Osteoblast (primary cell): Measurements from ENCODE around the gene AKNAD1. TPM values are rescaled to one million over a fixed set of nuclear protein-coding genes. Genes with fewer than 3 reads are reported as not detected.

ENCODE experiments used
- DNase-seq: peaks from one replicate; pipeline ENCODE4 v3.0.0; 2011; ENCODE audit warnings: low spot score, mixed read lengths; ENCODE audit not compliant: insufficient read length; ENCODE audit errors: missing footprints
- H2AFZ ChIP-seq: 2 replicates; pipeline ENCODE4 v1.6.0; 2011; ENCODE audit warnings: mild to moderate bottlenecking, low read length
- H3K27ac ChIP-seq: 2 replicates; pipeline ENCODE4 v1.5.1; 2011; ENCODE audit warnings: mild to moderate bottlenecking, low read depth, low read length, moderate library complexity
- H3K27me3 ChIP-seq: 2 replicates; pipeline ENCODE4 v1.6.0; 2012; ENCODE audit warnings: mild to moderate bottlenecking, control low read depth, inconsistent platforms, low read length, moderate library complexity; ENCODE audit not compliant: insufficient read depth
- H3K36me3 ChIP-seq: 2 replicates; pipeline ENCODE4 v1.5.1; 2011; ENCODE audit warnings: mild to moderate bottlenecking, low read length, control low read depth, moderate library complexity; ENCODE audit not compliant: insufficient read depth
- H3K4me1 ChIP-seq: 2 replicates; pipeline ENCODE4 v1.5.1; 2011; ENCODE audit warnings: mild to moderate bottlenecking, low read length, control low read depth, moderate library complexity; ENCODE audit not compliant: insufficient read depth
- H3K4me2 ChIP-seq: 2 replicates; pipeline ENCODE4 v1.6.0; 2011; ENCODE audit warnings: mild to moderate bottlenecking, low read length; ENCODE audit not compliant: insufficient read depth
- H3K4me3 ChIP-seq: fragments of 200-600 bp; sonication (generic); 3 replicates; pipeline ENCODE4 v1.5.1; 2012; ENCODE audit warnings: mild to moderate bottlenecking, low read length, inconsistent platforms; ENCODE audit not compliant: insufficient read depth
- H3K79me2 ChIP-seq: 2 replicates; pipeline ENCODE4 v1.6.0; 2012; ENCODE audit warnings: mild to moderate bottlenecking, low read length, control low read depth, inconsistent platforms; ENCODE audit not compliant: insufficient read depth
- H3K9me3 ChIP-seq: 2 replicates; pipeline ENCODE4 v1.5.1; 2011; ENCODE audit warnings: low read depth, low read length, control low read depth
- H4K20me1 ChIP-seq: 2 replicates; pipeline ENCODE4 v1.6.0; 2012; ENCODE audit warnings: mild to moderate bottlenecking, low read length, control low read depth; ENCODE audit not compliant: insufficient read depth
- CTCF ChIP-seq: IDR thresholded peaks from 2 replicates; pipeline ENCODE4 v1.5.1; 2011; ENCODE audit warnings: mild to moderate bottlenecking, low read depth, low read length, moderate library complexity; ENCODE audit errors: extremely low read depth
- total RNA-seq: library from RNA; depleted of rRNA; stranded (reverse); fragments of >200 nt; gene quantifications from 2 replicates; pipeline ENCODE4 v1.2.3, GENCODE V29; 2012

The AKNAD1 gene
- total RNA-seq, 1 donor = not detected

DNA sequence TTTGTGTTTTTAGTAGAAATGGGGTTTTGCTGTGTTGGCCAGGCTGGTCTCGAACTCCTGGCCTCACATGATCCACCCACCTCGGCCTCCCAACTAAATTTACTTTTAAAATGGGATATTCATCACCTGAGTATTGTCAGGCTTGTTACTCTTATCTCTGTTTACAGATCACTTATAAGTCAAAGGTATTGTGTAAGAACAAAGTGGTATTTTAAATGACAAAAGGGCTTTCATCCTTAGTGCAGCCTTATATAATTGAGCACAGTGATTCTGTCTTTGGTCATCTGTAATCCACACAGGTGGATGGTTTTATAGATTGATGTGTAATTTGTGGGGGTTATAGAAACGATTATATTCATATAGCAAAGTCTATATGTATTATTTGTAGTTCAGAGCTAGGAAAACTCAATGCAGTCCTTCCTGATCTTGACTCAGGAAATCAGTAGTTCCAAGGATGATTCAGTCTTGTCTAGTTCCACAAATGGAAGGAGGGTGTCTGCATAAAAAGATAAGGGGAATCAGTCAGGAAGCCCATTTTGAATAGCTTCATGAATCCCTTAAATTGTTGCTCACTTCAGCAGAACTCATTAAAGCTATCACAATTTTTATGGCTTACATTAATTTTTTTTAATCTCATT lies 75.8 kb downstream of the AKNAD1 start:
- Histone ChIP-seq H3K4me1 (no peaks in the 10 kb centered on the region), H3K4me3 (no peak overlapping the region), H3K79me2 (no peaks in the 10 kb centered on the region), H3K36me3 (peaks cover 73% of the 10 kb centered on the region), H3K27ac (no peak overlapping the region), H2AFZ (no peak overlapping the region), H4K20me1 (no peaks in the 10 kb centered on the region), H3K4me2 (no peak overlapping the region), H3K27me3 (no peaks in the 10 kb centered on the region), H3K9me3 (peaks cover 8% of the 10 kb centered on the region)
- TF ChIP-seq CTCF = no peak
- no peak for DNase-seq

- Histone ChIP-seq H4K20me1 (no peaks in the 10 kb centered on the region), H3K9me3 (no peaks in the 10 kb centered on the region), H3K27ac (no peak overlapping the region), H3K36me3 (peaks cover 67% of the 10 kb centered on the region), H3K27me3 (no peaks in the 10 kb centered on the region), H3K4me3 (no peak overlapping the region), H3K4me2 (no peak overlapping the region), H2AFZ (no peak overlapping the region), H3K79me2 (no peaks in the 10 kb centered on the region), H3K4me1 (no peaks in the 10 kb centered on the region)
- no peak for TF ChIP-seq CTCF
- DNase-seq = no peak
Measured at GRCh38 chr1:108779455-108779854, 77.4 kb downstream of the AKNAD1 start.

DNA sequence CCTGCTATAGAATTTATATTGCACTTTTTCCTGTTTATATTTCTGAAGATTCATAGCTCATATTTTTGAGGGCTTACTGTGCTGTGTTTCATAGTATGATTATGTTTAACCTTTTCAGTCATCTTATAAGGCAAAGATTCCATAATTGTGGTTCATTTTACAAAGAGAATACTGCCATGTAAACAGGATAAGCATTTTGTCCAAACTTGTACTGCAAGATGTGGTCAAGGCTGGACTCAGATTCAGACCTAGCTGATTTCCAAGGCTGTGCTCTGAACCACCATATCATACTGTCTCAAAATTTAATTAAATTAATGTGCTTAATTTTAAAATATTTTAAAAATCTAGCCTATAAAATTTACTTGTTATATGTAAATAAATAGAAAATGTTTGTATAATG lies 79.1 kb downstream of the AKNAD1 start:
- Histone ChIP-seq H3K36me3 (peaks cover 62% of the 10 kb centered on the region), H3K27ac (no peak overlapping the region), H2AFZ (no peak overlapping the region), H3K4me2 (no peak overlapping the region), H3K4me3 (no peak overlapping the region), H3K9me3 (no peaks in the 10 kb centered on the region), H3K4me1 (no peaks in the 10 kb centered on the region), H3K27me3 (no peaks in the 10 kb centered on the region), H4K20me1 (no peaks in the 10 kb centered on the region), H3K79me2 (no peaks in the 10 kb centered on the region)
- DNase-seq = no peak
- TF ChIP-seq CTCF = no peak

DNA sequence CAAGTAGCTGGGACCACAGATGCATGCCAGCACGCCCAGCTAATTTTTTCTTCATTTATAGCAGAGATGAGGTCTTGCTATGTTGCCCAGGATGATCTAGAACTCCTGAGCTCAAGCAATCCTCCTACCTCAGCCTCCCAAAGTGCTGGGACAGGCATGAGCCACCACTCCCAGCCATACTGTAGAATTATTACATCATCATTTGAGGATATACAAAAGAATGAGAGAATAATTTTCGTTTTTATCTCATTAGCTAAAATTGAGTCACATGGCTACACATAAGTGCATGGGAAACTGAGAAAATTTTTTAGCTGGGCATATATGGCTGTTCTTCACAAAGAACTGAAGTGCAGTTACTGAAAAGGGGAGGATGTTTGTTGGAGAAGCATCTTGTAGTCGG lies 89.2 kb downstream of the AKNAD1 start:
- H3K4me2 ChIP-seq = no peak overlapping the region
- DNase-seq = no peak
- H3K36me3 ChIP-seq = peaks cover 48% of the 10 kb centered on the region
- H4K20me1 ChIP-seq = peaks cover 14% of the 10 kb centered on the region
- peaks cover 29% of the 10 kb centered on the region for H3K79me2 ChIP-seq
- no peaks in the 10 kb centered on the region for H3K9me3 ChIP-seq
- H3K4me1 ChIP-seq = no peaks in the 10 kb centered on the region
- no peak overlapping the region for H2AFZ ChIP-seq
- H3K4me3 ChIP-seq = no peak overlapping the region
- no peaks in the 10 kb centered on the region for H3K27me3 ChIP-seq
- TF ChIP-seq CTCF = no peak
- H3K27ac ChIP-seq = no peak overlapping the region
